GM18519 (cell line): Measurements from ENCODE around the gene SLC37A4.
"Not testable (repeated sequence)": the region's sequence is repeated elsewhere in the genome, so short reads cannot be mapped to it uniquely, and the experiment has no call there.

Experiments
- ATAC-seq: cut with Tn5 transposase; IDR thresholded peaks from one replicate; pipeline ENCODE4 v1.9.1; 2021; ENCODE audit warnings: mild to moderate bottlenecking, moderate library complexity; ENCODE audit not compliant: unreplicated experiment, low FRiP score

Gene SLC37A4

GRCh38 chr11:119030329-119031047 lies at the start of gene SLC37A4:
SLC37A4 (minus strand) TSS chr11:119030877.
- peak; percentile 91 for ATAC-seq

- ATAC-seq, result no peak
Measured at GRCh38 chr11:119078675-119079420, 48.2 kb upstream of the SLC37A4 start.

GRCh38 chr11:119077839-119078238 lies 47.2 kb upstream of the SLC37A4 start:
- ATAC-seq, result no peak

- peak; percentile 73 for ATAC-seq
Measured at GRCh38 chr11:119067371-119068222, 36.9 kb upstream of the SLC37A4 start, which contains the start of gene VPS11. VPS11 (plus strand) TSS chr11:119067818; CDS start chr11:119067824, 6 bp downstream.

GRCh38 chr11:119065369-119065768 lies 34.7 kb upstream of the SLC37A4 start:
- no peak for ATAC-seq

- no peak for ATAC-seq
Measured at GRCh38 chr11:119062779-119063178, 32.1 kb upstream of the SLC37A4 start.

- no peak for ATAC-seq
Measured at GRCh38 chr11:119061256-119061655, 30.6 kb upstream of the SLC37A4 start.

- ATAC-seq, result not testable (repeated sequence)
Measured at GRCh38 chr11:119059128-119059527, 28.5 kb upstream of the SLC37A4 start.

- peak; percentile 70 for ATAC-seq
Measured at GRCh38 chr11:119057000-119057769, 26.5 kb upstream of the SLC37A4 start, which contains the start of gene HYOU1. HYOU1 (minus strand) TSS chr11:119057205; CDS start chr11:119056160, 1,045 bp downstream.

- ATAC-seq, result no peak
Measured at GRCh38 chr11:119056421-119056999, 25.8 kb upstream of the SLC37A4 start.

GRCh38 chr11:119055901-119056300 lies 25.2 kb upstream of the SLC37A4 start:
- no peak for ATAC-seq

GRCh38 chr11:119054418-119054817 lies 23.7 kb upstream of the SLC37A4 start:
- no peak for ATAC-seq

GRCh38 chr11:119052163-119052814 lies 21.6 kb upstream of the SLC37A4 start:
- ATAC-seq, result no peak

- ATAC-seq, result no peak
Measured at GRCh38 chr11:119051440-119052162, 20.9 kb upstream of the SLC37A4 start.

GRCh38 chr11:119049081-119049480 lies 18.4 kb upstream of the SLC37A4 start:
- no peak for ATAC-seq

GRCh38 chr11:119048644-119049043 lies 18.0 kb upstream of the SLC37A4 start:
- ATAC-seq, result no peak

GRCh38 chr11:119047205-119047604 lies 16.5 kb upstream of the SLC37A4 start:
- ATAC-seq, result no peak

GRCh38 chr11:119046489-119046888 lies 15.8 kb upstream of the SLC37A4 start:
- no peak for ATAC-seq
